ENCODE data around the gene CATSPERZ. TPM values are rescaled to one million over a fixed set of nuclear protein-coding genes. Genes with fewer than 3 reads are reported as not detected.

The CATSPERZ gene
- total and polyA plus RNA-seq, 2 experiments from 2014 or later: 0.46 TPM; not detected in 1

DNA sequence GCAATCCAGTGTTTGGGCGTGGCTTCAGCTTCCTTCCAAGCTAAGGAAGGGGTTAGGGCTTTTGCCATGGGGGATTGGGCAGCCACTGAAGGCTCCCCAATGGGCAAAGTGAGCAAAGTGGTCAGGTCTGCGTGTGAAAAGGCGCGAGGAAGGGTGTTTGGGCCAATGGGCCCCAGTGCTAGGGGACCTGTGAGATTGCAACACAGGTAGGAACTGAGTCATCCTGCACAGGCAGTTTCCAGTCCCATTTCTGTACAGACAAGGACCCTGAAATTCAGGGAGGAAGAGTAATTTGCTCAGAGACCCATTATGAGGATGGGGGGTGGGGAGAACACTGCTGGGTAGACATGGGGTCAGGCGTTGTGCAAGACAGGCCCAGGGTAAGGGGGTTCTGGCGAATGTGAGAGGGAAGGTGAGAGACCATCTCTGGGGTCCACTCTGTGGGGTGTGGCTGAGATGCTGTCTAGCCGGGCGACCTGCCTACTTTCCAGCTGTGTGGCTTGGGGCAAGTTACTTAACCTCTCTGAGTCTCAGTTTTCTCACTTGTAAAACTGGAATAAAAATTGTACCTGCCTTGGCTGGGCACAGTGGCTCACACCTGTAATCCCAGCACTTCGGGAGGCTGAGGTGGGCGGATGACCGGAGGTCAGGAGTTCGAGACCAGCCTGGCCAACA, 47.2 kb downstream of the CATSPERZ start:
- H3K4me2 ChIP-seq: no peak overlapping the region

DNA sequence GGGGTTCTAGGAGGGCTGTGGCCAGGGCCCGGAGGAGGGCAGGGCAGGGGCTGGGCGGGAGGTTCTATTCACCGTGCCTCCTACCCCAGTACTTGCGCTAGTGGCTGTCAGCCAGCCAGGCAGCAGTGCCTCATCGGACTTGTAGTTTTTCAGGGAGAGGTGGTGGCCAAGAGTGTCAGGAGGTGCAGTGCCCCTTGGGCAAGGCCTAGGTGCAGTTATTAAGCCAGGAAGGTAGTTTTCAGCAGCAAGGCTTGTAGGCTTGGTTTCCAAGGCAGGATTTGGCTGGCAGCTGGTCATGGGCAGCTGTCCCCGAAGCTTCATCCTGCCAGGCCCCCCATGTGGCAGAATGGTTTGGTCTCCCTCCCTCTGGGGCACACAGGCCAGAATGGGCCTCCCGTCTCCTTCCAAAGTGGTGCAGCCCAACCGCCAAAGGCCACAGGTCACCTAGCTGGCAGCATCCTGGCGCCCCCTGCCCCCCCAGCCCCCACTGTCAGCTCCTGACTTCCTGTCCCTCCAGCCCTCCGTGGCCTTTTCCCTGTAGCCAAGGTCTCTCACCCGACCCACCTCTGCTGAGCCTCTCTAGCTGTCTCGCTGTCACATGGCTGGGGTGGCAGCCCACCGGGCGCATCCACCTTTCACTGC, 48.3 kb downstream of the CATSPERZ start:
- Histone ChIP-seq H3K79me2 (no peaks in the 10 kb centered on the region), H3K4me3 (no peak overlapping the region), H3K9me2 (replicated peaks; ENCODE audit: insufficient read depth) (no peaks in the 10 kb centered on the region), H4K20me1 (ENCODE audit: insufficient read depth, poor library complexity, severe bottlenecking) (no peaks in the 10 kb centered on the region), H3K9me3 (ENCODE audit: low read depth) (no peaks in the 10 kb centered on the region), H3K4me1 (ENCODE audit: insufficient read depth) (no peaks in the 10 kb centered on the region), H3K4me2 (no peak overlapping the region), H3K27me3 (no peaks in the 10 kb centered on the region), H3K36me3 (replicated peaks; ENCODE audit: insufficient read depth, low read depth) (no peaks in the 10 kb centered on the region), H2AFZ (no peak overlapping the region), H3K27ac (no peak overlapping the region)
- 82% methylated on average over 12 of the region's 14 CpGs for WGBS (ENCODE audit: low lambda C conversion rate, missing lambda C conversion rate)
- DNase-seq (ENCODE audit: low spot score): no peak
- TF ChIP-seq, protein P1, sequence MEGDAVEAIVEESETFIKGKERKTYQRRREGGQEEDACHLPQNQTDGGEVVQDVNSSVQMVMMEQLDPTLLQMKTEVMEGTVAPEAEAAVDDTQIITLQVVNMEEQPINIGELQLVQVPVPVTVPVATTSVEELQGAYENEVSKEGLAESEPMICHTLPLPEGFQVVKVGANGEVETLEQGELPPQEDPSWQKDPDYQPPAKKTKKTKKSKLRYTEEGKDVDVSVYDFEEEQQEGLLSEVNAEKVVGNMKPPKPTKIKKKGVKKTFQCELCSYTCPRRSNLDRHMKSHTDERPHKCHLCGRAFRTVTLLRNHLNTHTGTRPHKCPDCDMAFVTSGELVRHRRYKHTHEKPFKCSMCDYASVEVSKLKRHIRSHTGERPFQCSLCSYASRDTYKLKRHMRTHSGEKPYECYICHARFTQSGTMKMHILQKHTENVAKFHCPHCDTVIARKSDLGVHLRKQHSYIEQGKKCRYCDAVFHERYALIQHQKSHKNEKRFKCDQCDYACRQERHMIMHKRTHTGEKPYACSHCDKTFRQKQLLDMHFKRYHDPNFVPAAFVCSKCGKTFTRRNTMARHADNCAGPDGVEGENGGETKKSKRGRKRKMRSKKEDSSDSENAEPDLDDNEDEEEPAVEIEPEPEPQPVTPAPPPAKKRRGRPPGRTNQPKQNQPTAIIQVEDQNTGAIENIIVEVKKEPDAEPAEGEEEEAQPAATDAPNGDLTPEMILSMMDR (IDR thresholded peaks at IDR 0.05; ENCODE audit: poor library complexity): no peak
- TF ChIP-seq EZH2phosphoT487 (IDR thresholded peaks at IDR 0.05; ENCODE audit: low read depth, severe bottlenecking, unreplicated experiment) (no peak), EZH2 (IDR thresholded peaks at IDR 0.05; ENCODE audit: borderline replicate concordance) (no peak)

More for the DNA sequence above, 47.2 kb downstream of the CATSPERZ start:
- WGBS (ENCODE audit: low lambda C conversion rate, missing lambda C conversion rate): 95% methylated on average over 12 of the region's 12 CpGs
- H3K27ac ChIP-seq: no peak overlapping the region
- H3K36me3 ChIP-seq (replicated peaks; ENCODE audit: insufficient read depth, low read depth): no peaks in the 10 kb centered on the region
- no peak for DNase-seq (ENCODE audit: low spot score)
- H3K9me2 ChIP-seq (replicated peaks; ENCODE audit: insufficient read depth): no peaks in the 10 kb centered on the region
- no peak for TF ChIP-seq EZH2 (IDR thresholded peaks at IDR 0.05; ENCODE audit: borderline replicate concordance)
- no peaks in the 10 kb centered on the region for H3K9me3 ChIP-seq (ENCODE audit: low read depth)
- H4K20me1 ChIP-seq (ENCODE audit: insufficient read depth, poor library complexity, severe bottlenecking): no peaks in the 10 kb centered on the region
- no peaks in the 10 kb centered on the region for H3K4me1 ChIP-seq (ENCODE audit: insufficient read depth)
- no peak overlapping the region for H2AFZ ChIP-seq
- no peak overlapping the region for H3K4me3 ChIP-seq
- no peaks in the 10 kb centered on the region for H3K79me2 ChIP-seq
- H3K27me3 ChIP-seq: no peaks in the 10 kb centered on the region

DNA sequence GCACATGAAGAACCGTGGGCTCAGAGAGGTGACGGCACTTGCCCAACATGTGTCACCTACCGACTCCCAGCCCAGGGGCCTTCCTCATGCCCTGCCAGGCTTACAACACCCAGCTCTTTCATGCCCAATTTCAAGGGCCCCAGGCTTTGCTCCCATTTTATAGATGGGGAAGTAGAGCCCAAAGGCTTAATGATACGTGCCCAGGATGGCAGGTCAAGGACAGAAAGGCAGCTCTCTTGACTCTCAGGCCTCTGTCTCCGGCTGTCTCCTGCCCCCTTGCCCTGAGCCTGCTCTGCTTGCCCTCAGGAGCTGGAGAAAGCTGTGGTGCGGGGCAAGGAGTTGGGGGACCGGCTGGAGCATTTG, 48.8 kb downstream of the CATSPERZ start:
- Histone ChIP-seq H3K27me3 (no peaks in the 10 kb centered on the region), H4K20me1 (ENCODE audit: insufficient read depth, poor library complexity, severe bottlenecking) (no peaks in the 10 kb centered on the region), H3K4me1 (ENCODE audit: insufficient read depth) (no peaks in the 10 kb centered on the region), H3K36me3 (replicated peaks; ENCODE audit: insufficient read depth, low read depth) (no peaks in the 10 kb centered on the region), H3K4me3 (no peak overlapping the region), H2AFZ (no peak overlapping the region), H3K9me2 (replicated peaks; ENCODE audit: insufficient read depth) (no peaks in the 10 kb centered on the region), H3K79me2 (no peaks in the 10 kb centered on the region), H3K4me2 (no peak overlapping the region), H3K9me3 (ENCODE audit: low read depth) (no peaks in the 10 kb centered on the region), H3K27ac (no peak overlapping the region)
- peak; percentile 2 for DNase-seq (ENCODE audit: low spot score)
- WGBS (ENCODE audit: low lambda C conversion rate, missing lambda C conversion rate): 93% methylated on average over 7 of the region's 7 CpGs
- TF ChIP-seq EZH2 (IDR thresholded peaks at IDR 0.05; ENCODE audit: borderline replicate concordance) (no peak), EZH2phosphoT487 (IDR thresholded peaks at IDR 0.05; ENCODE audit: low read depth, severe bottlenecking, unreplicated experiment) (no peak)
- TF ChIP-seq, protein P1 (IDR thresholded peaks at IDR 0.05; ENCODE audit: poor library complexity): no peak

DNA sequence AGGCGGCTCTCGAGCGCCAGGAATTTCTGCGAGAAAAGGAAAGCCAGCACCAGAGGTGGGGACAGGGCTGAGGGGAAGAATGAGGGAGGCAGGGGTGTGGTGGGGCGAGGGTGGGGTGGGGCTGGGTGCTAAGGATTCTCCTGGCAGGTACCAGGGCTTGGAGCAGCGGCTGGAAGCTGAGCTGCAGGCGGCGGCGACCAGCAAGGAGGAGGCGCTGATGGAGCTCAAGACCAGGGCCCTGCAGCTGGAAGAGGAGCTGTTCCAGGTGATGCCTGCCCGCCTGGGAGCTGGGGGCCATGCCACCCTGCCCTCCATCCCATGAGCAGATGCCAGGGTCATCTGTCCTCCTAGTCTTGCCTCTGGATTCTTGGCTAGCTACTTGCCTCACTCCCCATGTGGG, 49.2 kb downstream of the CATSPERZ start:
- no peak for TF ChIP-seq EZH2 (IDR thresholded peaks at IDR 0.05; ENCODE audit: borderline replicate concordance)
- H3K9me2 ChIP-seq (replicated peaks; ENCODE audit: insufficient read depth): no peaks in the 10 kb centered on the region
- H2AFZ ChIP-seq: no peak overlapping the region

More for the DNA sequence above, 49.2 kb downstream of the CATSPERZ start:
- no peak overlapping the region for H3K4me3 ChIP-seq
- 89% methylated on average over 6 of the region's 11 CpGs for WGBS (ENCODE audit: low lambda C conversion rate, missing lambda C conversion rate)
- H3K4me1 ChIP-seq (ENCODE audit: insufficient read depth): no peaks in the 10 kb centered on the region
- no peaks in the 10 kb centered on the region for H3K79me2 ChIP-seq
- no peaks in the 10 kb centered on the region for H3K27me3 ChIP-seq
- peak; percentile 3 for DNase-seq (ENCODE audit: low spot score)
- H3K36me3 ChIP-seq (replicated peaks; ENCODE audit: insufficient read depth, low read depth): no peaks in the 10 kb centered on the region
- no peaks in the 10 kb centered on the region for H4K20me1 ChIP-seq (ENCODE audit: insufficient read depth, poor library complexity, severe bottlenecking)
- no peak overlapping the region for H3K4me2 ChIP-seq
- H3K9me3 ChIP-seq (ENCODE audit: low read depth): no peaks in the 10 kb centered on the region
- no peak overlapping the region for H3K27ac ChIP-seq

All from hepatocyte (in vitro differentiated cells).